Endometrial microvascular endothelial cells (primary cell): ENCODE results near the gene USP17L20. TPM values are rescaled to one million over a fixed set of nuclear protein-coding genes. Genes with fewer than 3 reads are reported as not detected.

Experiments
- total RNA-seq: library from RNA; depleted of rRNA; stranded (reverse); fragments of >200 nt; gene quantifications from one replicate; pipeline ENCODE4 v1.2.3, GENCODE V29; 2015; ENCODE audit errors: inconsistent ontology term

Gene USP17L20
- total RNA-seq, 1 donor from 2014 or later = not detected

Other genes starting within 250 kb of the USP17L20 start
- not detected for gene FAM90A26, start 87.7 kb upstream of the USP17L20 start, total RNA-seq
- not detected for gene USP17L10, start 47.5 kb upstream of the USP17L20 start, total RNA-seq
- not detected for gene USP17L11, start 42.7 kb upstream of the USP17L20 start, total RNA-seq
- not detected for gene USP17L12, start 38.0 kb upstream of the USP17L20 start, total RNA-seq
- not detected for gene USP17L13, start 33.2 kb upstream of the USP17L20 start, total RNA-seq
- not detected for gene USP17L15, start 23.7 kb upstream of the USP17L20 start, total RNA-seq
- gene USP17L17, start 14.2 kb upstream of the USP17L20 start, total RNA-seq = not detected
- gene USP17L18, start 9.5 kb upstream of the USP17L20 start, total RNA-seq = not detected
- not detected for gene USP17L19, start 4.7 kb upstream of the USP17L20 start, total RNA-seq
- gene USP17L21, start 4.7 kb downstream of the USP17L20 start, total RNA-seq = not detected
- not detected for gene USP17L22, start 9.5 kb downstream of the USP17L20 start, total RNA-seq
- gene USP17L24, start 67.0 kb downstream of the USP17L20 start, total RNA-seq = not detected
- not detected for gene USP17L25, start 71.8 kb downstream of the USP17L20 start, total RNA-seq
- not detected for gene USP17L26, start 76.5 kb downstream of the USP17L20 start, total RNA-seq
- not detected for gene USP17L5, start 81.3 kb downstream of the USP17L20 start, total RNA-seq
- gene USP17L27, start 86.0 kb downstream of the USP17L20 start, total RNA-seq = not detected
- not detected for gene USP17L28, start 90.8 kb downstream of the USP17L20 start, total RNA-seq
- gene USP17L29, start 95.5 kb downstream of the USP17L20 start, total RNA-seq = not detected
- gene USP17L30, start 105.0 kb downstream of the USP17L20 start, total RNA-seq = not detected
- not detected for gene DEFB131A, start 186.3 kb downstream of the USP17L20 start, total RNA-seq